Measurements from ENCODE around the gene AMZ1. TPM values are rescaled to one million over a fixed set of nuclear protein-coding genes. Genes with fewer than 3 reads are reported as not detected.
A peak's percentile ranks its signal among the peaks of the same experiment; 100 is the strongest.

Gene AMZ1
- polyA plus RNA-seq, 1 experiment: 0.43 TPM

DNA sequence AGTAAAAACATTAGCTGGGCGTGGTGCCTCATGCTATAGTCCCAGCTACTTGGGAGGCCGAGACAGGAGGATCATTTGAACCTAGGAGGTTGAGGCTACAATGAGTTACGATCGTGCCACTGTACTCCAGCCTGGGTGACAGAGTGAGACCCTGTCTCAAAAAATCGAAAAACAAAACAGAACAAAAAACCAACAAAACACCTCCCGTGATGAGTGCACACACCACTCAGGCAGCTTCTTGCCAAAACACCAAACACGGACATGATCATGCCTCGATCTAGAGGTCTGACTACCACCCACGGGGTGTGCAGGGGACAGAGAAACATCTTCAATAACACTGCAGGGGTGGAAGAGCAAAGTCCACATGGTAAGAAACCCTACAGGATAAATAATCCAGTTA, 44.4 kb downstream of the AMZ1 start:
- TF ChIP-seq, protein P1, sequence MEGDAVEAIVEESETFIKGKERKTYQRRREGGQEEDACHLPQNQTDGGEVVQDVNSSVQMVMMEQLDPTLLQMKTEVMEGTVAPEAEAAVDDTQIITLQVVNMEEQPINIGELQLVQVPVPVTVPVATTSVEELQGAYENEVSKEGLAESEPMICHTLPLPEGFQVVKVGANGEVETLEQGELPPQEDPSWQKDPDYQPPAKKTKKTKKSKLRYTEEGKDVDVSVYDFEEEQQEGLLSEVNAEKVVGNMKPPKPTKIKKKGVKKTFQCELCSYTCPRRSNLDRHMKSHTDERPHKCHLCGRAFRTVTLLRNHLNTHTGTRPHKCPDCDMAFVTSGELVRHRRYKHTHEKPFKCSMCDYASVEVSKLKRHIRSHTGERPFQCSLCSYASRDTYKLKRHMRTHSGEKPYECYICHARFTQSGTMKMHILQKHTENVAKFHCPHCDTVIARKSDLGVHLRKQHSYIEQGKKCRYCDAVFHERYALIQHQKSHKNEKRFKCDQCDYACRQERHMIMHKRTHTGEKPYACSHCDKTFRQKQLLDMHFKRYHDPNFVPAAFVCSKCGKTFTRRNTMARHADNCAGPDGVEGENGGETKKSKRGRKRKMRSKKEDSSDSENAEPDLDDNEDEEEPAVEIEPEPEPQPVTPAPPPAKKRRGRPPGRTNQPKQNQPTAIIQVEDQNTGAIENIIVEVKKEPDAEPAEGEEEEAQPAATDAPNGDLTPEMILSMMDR (IDR thresholded peaks at IDR 0.05; ENCODE audit: low read depth, low read length): no peak
- Histone ChIP-seq H3K27ac (ENCODE audit: low read depth, low read length) (no peak overlapping the region), H3K9me3 (ENCODE audit: control insufficient read depth, insufficient read depth, low read length) (peaks cover 22% of the 10 kb centered on the region), H3K4me3 (ENCODE audit: low read depth, low read length) (no peak overlapping the region), H3K27me3 (ENCODE audit: control insufficient read depth, insufficient read depth, low read length) (no peaks in the 10 kb centered on the region)
- CTCF ChIA-PET: no interaction called here
- POLR2A ChIA-PET: no interaction called here
- DNase-seq (ENCODE audit: low read depth, low spot score): no peak

DNA sequence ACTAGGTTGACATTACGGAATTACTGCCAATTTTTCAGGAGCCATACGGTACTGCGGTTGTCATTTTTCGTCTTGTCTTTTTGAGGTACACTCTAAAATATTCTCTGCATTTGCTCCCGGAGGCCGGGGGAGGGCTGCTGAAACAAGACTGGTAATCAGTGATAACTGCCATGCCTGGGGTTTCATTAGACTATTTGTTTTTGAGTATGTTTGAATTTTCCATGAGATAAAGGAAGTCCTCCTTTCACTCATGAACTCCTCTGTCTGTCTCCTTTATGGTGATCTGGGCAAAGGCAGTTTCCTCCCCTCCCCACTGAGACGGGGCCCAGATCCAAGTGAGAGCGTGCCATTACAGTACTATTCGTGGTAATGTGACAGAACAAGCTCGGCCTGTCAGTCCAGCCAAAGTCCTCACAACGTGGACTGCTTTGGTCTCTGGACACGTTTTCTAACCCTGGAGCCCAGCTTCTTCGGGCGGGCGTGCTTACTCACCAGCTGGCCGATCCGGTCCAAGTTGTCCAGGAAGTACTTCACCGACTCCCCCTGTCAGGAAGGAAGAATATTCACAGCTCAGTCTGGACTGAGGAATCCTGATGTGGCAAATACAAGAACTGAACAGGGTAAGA, 45.1 kb downstream of the AMZ1 start:
- no peak for DNase-seq (ENCODE audit: low read depth, low spot score)
- peaks cover 22% of the 10 kb centered on the region for H3K9me3 ChIP-seq (ENCODE audit: control insufficient read depth, insufficient read depth, low read length)
- CTCF ChIA-PET: no interaction called here
- no peak overlapping the region for H3K4me3 ChIP-seq (ENCODE audit: low read depth, low read length)
- H3K27ac ChIP-seq (ENCODE audit: low read depth, low read length): peak overlapping the region; percentile 11
- TF ChIP-seq, protein P1 (IDR thresholded peaks at IDR 0.05; ENCODE audit: low read depth, low read length): 0 out of 2 replicates have a peak, but pooled peaks have one; percentile 6
- POLR2A ChIA-PET: no interaction called here
- H3K27me3 ChIP-seq (ENCODE audit: control insufficient read depth, insufficient read depth, low read length): no peaks in the 10 kb centered on the region

DNA sequence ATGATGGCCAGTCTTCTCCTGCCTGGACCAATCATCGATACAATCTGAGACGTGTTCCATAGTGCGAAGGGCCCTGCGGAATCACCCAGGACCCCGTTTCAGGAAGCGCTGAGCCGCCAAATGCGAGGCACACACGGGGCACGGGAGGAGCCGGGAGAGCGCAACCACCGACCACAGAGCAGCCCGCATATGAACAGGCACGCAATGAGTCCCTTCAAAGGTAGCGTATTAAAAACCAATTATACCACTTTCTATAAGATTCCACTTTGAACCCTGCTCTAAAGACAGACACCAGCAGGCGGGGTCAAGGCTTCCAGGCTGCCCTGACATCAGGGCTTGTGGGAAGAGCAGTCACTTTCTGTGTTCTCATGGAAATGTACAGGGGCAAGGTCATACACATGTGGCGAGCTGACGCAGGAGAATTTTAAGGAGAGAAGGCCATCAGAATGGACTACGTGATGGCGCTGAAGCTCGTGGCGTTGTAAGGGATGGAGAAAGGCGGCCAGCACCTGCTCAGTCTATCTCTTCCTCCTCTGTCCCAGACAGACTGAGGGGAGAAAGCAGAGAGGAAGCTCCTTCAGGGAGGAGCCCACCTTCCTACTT, 46.2 kb downstream of the AMZ1 start:
- CTCF ChIA-PET: no interaction called here

DNA sequence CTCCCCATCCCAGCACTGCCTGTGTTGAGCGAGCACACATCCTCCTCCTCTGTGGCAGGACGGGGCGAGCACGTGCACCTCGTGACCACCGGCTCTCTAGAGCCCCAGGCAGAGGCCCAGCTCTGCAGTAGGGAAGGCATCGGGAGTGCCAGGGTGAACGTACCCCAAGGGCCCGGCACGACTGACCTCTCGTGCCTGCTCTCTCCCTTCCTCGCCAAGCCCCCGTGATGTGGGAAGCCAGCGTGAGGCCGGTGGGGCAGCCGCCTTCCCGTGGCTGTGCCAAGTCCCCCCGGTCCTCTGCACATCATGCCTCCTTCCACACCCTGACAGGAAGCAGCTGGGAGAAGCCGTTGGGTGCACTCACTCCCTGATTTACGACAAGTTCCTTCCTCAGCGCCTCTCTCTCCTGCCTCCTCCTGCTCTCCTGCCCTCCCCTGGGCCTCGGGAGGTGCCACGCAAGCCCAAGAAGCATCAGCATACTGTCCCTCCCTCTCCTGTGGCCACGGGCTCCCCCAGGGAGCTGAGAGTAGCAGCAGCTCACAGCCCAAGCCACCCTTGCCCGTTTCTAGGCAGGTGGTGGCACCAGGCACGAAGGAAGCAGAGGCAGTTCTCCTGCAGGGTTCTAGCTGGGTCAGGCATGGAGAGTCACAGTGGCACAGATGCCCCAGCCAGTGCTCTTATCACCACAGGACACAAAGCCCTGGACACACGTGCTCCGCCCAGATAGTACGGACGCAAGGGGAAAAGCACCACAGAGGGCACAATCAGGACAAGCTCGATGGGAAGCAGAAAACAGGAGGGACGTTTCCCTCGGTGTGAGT, 47.0 kb downstream of the AMZ1 start:
- TF ChIP-seq, protein P1 (IDR thresholded peaks at IDR 0.05; ENCODE audit: low read depth, low read length): no peak
- Histone ChIP-seq H3K9me3 (ENCODE audit: control insufficient read depth, insufficient read depth, low read length) (peaks cover 22% of the 10 kb centered on the region), H3K4me3 (ENCODE audit: low read depth, low read length) (no peak overlapping the region), H3K27ac (ENCODE audit: low read depth, low read length) (peak overlapping the region; percentile 25), H3K27me3 (ENCODE audit: control insufficient read depth, insufficient read depth, low read length) (no peaks in the 10 kb centered on the region)
- ChIA-PET POLR2A (interaction anchor here (0.5 to 1.3 kb wide), 3 partner anchors 23 to 85 kb away, joined by 3 to 4 read pairs (median 4); no protein-coding TSS in a partner anchor), CTCF (no interaction called here)
- no peak for DNase-seq (ENCODE audit: low read depth, low spot score)

More for the DNA sequence above, 46.2 kb downstream of the AMZ1 start:
- Histone ChIP-seq H3K4me3 (ENCODE audit: low read depth, low read length) (no peak overlapping the region), H3K9me3 (ENCODE audit: control insufficient read depth, insufficient read depth, low read length) (peaks cover 22% of the 10 kb centered on the region), H3K27me3 (ENCODE audit: control insufficient read depth, insufficient read depth, low read length) (no peaks in the 10 kb centered on the region), H3K27ac (ENCODE audit: low read depth, low read length) (no peak overlapping the region)
- DNase-seq (ENCODE audit: low read depth, low spot score): no peak
- TF ChIP-seq, protein P1 (IDR thresholded peaks at IDR 0.05; ENCODE audit: low read depth, low read length): no peak
- POLR2A ChIA-PET: interaction anchor here (1.3 kb wide), 1 partner anchor 24 kb away, joined by 4 read pairs; no protein-coding TSS in a partner anchor

All from AG04450 (cell line).